ENCODE data around the gene ERCC6L. TPM values are rescaled to one million over a fixed set of nuclear protein-coding genes. Genes with fewer than 3 reads are reported as not detected.

The ERCC6L gene, protein sequence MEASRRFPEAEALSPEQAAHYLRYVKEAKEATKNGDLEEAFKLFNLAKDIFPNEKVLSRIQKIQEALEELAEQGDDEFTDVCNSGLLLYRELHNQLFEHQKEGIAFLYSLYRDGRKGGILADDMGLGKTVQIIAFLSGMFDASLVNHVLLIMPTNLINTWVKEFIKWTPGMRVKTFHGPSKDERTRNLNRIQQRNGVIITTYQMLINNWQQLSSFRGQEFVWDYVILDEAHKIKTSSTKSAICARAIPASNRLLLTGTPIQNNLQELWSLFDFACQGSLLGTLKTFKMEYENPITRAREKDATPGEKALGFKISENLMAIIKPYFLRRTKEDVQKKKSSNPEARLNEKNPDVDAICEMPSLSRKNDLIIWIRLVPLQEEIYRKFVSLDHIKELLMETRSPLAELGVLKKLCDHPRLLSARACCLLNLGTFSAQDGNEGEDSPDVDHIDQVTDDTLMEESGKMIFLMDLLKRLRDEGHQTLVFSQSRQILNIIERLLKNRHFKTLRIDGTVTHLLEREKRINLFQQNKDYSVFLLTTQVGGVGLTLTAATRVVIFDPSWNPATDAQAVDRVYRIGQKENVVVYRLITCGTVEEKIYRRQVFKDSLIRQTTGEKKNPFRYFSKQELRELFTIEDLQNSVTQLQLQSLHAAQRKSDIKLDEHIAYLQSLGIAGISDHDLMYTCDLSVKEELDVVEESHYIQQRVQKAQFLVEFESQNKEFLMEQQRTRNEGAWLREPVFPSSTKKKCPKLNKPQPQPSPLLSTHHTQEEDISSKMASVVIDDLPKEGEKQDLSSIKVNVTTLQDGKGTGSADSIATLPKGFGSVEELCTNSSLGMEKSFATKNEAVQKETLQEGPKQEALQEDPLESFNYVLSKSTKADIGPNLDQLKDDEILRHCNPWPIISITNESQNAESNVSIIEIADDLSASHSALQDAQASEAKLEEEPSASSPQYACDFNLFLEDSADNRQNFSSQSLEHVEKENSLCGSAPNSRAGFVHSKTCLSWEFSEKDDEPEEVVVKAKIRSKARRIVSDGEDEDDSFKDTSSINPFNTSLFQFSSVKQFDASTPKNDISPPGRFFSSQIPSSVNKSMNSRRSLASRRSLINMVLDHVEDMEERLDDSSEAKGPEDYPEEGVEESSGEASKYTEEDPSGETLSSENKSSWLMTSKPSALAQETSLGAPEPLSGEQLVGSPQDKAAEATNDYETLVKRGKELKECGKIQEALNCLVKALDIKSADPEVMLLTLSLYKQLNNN
- 1 to 10 TPM; 1.7 to 4.4 (median 2.1) TPM for polyA plus RNA-seq (ENCODE audit: insufficient read length in 10 of 10)
- long read RNA-seq, donor 1 = 0 reads
- long read RNA-seq, donor 2, full-length matches to known transcripts = 1 of 1 reads
- long read RNA-seq, donor 2, partial matches to known transcripts = 0 of 1 reads
- long read RNA-seq, donor 2, other reads (novel, unspliced or antisense) = 0 of 1 reads
- long read RNA-seq, donor 3 = 0 reads
- long read RNA-seq, donor 4 = 0 reads
- long read RNA-seq, donor 5, full-length matches to known transcripts = 1 of 1 reads
- long read RNA-seq, donor 5, partial matches to known transcripts = 0 of 1 reads
- long read RNA-seq, donor 5, other reads (novel, unspliced or antisense) = 0 of 1 reads
- long read RNA-seq, donor 6, full-length matches to known transcripts = 2 of 2 reads
- long read RNA-seq, donor 6, partial matches to known transcripts = 0 of 2 reads
- long read RNA-seq, donor 6, other reads (novel, unspliced or antisense) = 0 of 2 reads
- long read RNA-seq, donor 7 = 0 reads
- long read RNA-seq, donor 8 = 0 reads
- long read RNA-seq, donor 9 = 0 reads

DNA sequence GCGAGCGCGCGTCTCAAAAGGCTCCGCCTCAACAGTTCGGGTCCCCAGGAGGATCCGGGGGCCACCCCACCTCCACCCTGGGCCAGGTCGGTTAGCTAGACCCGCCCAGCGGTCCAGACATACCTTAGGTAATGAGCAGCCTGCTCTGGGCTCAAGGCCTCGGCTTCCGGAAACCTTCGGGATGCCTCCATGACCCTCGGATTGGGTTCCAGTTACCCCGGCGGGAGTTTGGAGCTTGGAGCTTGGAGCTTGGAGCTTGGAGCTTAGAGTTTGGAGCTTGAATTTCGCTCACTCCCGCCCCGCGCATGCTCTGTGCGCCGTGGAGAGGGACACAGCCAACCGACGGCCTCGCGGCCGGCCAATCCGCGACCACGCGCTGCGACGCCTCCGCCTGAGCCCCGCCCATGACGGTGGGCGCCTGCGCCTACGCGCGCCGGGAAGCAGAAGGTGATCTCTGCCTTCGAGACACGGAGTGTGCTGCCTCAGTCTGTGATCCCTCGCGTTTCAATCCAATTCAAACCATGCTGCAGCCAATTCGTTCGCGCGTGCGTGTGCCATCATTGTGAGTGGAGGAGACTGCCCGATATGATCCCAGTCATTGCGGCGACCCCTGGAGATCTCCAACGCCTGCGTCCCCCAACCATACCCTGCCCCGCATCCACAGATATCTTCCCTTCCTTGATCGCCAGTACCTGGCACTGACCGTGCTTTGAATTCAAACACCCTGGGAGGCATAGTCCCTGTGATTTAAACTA is at the start of gene ERCC6L:
TSS of gene ERCC6L (minus strand) at position 307 of the 755 bp plus-strand sequence. CDS start at position 191, 116 bp downstream.
- DNase-seq = peak; percentile 82 to 95 (median 92)

DNA sequence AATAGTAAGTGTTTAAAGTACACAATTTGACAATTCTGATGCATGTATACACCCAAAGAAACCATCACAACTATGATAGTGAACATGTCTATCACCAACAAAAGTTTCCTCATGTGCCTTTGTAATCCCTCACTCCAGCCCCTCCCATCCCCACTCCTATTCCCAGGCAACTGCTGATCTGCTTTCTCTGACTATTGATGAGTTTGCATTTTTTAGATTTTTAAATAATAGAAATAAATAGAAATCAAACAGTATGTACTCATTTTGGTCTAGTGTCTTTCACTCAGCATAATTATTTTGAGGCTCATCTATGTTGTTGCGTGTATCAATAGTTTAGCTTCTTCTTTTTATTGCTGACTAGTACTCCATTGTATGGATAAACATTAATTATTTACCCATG is 43.5 kb upstream of the ERCC6L start:
- no peak for DNase-seq

DNA sequence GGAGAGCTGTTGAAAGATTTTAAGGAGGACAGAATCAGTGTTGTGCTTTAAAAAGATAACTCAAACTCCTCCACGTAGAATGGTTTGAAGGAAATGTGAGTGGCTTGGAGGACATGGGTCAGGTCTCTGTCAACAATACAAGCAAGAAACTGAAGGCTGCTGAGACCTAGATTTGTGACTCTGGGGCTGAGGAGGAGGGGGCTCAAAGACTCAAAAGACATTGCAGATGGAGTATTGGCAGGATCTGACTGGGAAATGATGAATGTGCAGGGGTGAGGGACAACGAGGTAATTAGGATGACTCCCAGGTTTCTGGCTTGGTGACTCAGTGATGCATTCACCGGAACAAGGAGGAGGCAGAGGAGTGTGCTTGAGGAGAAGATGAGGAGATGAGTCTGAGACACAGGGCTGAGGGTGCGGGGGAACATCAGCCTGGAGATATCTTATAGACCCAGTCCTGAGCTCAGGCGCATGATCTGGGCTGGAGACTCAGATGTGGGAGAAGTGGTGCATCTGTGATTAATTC is 41.6 kb upstream of the ERCC6L start:
- no peak for DNase-seq

DNA sequence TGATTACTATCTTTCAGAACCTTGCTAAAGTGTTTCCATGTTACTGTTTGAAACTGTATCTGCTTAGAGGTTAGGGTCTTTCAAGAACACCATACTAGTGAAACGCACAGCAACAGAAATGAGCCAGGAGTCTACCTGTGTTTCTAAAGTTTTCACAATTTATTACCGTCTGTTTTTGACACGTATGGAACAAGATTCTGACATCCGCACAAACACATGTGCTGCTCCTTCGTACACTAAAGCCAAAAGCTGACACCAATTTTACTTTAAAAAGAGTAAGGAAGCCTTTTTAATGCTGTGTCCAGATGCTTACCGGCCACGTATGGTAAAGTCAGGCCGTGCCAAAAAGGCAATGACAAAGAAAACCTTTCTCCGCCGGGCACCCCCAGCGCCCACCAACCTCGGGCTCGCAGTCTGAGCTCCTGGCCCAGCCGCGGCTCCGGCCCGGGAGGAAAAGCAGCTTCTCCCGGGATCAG is 37.7 kb upstream of the ERCC6L start:
- no peak for DNase-seq

DNA sequence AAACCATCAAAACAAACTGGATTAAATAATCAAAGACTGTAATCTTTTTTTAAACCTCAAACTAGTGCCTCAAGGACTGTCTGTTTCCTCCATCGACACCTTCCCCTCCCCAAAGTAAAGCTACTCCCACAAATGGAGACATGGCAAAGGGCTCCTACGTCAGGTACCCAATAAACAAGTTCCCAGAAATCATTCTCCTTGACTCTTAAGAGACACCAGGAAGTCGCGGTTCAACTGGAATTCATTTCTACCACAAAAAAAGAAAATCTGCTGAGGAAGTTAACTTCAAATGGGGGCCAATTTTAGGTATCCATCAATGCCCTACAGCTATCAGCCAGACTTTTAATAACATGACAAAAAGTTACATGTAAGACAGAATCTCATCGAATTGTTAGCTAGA is 35.7 kb upstream of the ERCC6L start:
- no peak for DNase-seq

DNA sequence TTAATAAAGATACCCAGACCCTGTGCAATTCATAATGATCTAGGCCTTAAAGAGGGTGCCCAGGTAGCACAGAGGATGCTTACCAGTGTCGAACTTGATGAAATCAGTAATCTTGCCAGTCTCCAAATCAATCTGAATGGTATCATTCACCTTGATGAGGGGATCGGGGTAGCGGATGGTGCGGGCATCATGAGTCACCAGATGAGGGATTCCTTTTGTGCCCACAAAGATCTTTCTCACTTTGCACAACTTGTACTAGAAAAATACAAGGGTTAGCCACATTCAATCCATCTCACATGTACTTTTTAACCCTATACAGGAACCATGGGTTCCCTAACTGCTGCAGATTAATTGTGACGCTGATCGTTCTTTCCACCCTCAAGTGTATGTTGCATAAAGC is 34.9 kb upstream of the ERCC6L start:
- DNase-seq = no peak

DNA sequence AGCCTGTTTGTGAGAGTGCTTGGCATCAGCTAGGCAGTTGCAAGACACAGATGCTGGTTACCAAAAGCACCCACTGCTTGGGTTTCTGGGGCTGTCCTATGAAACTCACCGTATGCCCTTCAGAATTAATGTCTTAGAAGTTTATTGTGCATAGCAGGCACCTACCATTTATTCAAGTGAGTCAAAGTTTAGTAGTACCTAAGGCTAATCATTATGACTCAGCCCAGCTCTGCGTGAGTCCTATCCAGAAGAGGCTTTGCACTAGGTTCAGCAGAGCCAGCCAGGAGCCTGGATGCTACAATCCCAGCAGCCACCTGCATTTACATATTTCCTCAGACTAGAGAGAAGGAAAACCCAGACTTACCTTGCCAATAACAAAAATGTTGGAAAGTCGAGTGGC is 34.0 kb upstream of the ERCC6L start:
- no peak for DNase-seq

DNA sequence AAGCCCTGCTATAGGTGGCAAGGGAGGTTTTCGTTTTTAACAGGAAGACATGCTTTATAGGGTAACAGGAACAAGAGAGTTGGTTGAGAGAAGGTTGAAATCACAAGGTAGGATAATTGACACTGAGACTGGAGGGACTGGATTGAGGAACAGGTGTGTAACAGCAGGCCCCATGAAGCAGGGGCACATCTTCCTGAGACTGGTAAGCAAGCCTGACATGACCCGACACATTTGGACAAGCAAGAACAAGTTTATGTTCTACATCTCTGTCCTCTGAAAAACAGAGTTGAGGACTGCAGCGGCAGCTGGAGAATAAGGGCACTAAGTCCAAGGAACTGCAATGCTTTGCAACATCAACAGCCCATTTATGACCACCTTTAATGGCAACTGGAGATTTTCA is 33.0 kb upstream of the ERCC6L start:
- no peak for DNase-seq

DNA sequence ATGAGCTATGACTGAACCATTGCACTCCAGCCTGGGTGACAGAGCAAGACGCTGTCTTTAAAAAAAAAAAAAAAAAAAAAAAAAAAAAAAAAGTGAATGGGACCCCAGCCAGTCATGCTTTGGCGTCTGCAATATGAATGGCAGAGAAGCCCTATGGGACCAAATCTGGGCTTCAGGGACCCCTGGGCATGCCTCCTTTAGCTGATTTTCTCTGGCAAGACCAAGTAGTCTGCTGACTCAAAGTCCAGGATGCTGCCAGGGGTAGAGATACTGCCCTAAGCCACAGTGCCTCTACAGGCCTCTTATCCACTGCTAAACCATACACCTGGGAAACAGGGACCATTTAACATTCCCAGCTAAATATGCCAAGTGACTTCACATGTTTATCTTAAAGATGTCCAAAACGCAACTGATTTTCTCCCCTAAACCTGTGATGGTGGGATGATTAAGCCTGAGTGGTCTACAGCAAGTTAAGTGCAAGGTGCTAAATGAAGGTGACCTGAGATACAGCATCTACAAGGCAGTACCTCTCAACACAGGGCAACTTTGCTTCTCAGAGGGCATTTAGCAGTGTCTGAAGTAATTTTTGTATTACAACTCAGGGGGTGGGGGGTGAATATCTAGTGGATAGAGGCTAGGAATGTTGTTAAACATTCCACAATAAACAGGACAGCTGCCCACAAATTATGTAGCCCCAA is 32.4 kb upstream of the ERCC6L start:
- DNase-seq = no peak

DNA sequence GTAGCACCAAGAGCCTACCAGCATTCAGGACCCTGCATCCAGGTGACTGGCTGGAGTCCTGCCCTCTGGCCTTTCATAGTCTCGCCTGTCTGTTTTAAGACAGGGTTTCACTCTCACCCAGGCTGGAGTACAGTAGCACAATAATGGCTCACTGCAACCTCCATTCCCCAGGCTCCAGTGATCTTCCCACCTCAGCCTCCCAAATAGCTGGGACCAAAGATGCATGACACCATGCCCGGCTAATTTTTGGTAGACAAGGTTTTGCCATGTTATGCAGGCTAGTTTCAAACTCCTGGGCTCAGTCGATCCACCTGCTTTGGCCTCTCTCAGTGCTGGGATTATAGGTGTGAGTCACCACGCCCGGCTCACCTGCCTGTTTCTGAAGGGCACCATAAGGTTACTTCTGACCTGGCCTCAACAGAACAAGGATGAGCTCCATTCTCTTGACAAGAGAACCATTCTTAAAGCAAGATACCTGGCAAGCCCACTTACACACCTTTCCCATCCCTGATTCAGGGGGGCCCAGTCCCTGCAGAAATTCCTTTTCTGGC is 31.6 kb upstream of the ERCC6L start:
- no peak for DNase-seq

DNA sequence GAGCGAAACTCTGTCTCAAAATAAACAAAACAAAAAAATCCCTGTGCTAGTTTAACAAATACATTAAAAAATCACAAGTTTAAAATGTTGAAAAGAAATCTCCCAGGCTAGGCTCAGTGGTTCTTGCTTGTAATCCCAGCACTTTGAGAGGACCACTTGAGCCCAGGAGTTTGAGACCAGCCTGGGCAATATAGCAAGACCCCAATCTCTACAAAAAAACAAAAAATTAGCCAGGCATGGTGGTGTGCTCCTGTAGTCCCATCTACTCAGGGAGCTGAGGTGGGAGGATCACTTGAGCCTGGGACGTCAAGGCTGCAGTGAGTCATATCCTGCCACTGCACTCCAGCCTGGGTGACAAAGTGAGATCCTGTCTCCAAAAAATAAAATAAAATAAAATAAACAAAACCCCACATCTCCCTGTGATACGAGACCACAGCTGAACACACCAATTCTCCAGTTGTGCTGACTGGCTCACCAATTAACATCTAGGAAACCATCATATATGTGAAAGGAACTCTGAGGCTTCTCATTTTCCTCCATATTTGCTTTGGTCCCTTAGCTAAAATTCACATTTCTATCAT is 30.9 kb upstream of the ERCC6L start:
- no peak for DNase-seq

DNA sequence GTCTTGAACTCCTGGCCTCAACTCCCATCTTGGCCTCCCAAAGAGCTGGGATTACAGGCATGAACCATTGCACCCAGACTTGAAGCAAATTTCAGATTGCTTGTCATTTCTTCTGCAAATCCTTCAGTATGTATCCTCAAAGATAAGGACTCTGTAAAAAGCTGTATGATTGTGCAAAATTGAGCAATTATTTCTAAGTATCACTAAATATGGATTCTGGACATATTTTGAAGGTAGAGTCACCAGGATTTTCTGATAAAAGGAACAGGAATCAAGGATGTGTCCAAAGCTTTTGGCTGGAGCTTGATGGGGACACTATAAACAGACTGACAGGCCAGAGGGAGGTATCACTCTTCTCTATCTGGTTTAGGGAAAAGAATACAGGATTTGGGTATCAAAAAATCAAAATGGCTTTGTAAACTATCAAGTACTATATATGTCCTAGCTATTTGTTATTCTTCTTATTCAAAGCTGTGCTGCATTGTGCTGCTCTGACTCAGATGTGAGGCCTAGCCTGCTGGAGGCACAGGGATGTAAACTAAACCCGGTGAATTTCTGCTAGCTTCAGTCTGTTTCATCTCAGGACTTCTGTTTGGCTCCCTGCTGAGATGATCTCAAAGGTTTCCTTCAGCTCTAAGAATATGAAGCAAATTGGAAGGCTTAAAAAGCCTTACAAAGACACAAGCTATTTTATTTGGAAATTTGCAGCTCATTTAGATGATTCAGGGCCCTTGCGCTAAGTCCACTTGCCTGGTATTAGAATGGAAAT is 30.0 kb upstream of the ERCC6L start:
- no peak for DNase-seq

DNA sequence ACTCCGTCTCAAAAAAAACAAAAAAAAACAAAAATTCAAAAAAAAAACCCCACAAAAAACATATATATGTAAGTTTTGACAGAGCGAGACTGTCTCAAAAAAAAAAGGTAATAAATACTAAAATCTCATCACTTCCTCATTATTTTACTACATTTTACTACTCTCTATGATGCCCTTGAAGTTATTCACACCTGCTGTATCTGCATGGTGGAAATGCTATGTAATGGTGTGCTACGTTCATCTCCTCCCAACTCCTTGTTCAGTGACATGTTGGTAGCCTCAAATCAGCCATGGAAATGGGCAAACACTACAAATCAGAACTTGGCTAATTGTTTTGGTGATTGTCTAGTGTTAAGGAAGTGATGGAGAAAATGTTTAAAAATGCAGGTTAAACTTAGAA is 26.4 kb upstream of the ERCC6L start:
- DNase-seq = no peak

DNA sequence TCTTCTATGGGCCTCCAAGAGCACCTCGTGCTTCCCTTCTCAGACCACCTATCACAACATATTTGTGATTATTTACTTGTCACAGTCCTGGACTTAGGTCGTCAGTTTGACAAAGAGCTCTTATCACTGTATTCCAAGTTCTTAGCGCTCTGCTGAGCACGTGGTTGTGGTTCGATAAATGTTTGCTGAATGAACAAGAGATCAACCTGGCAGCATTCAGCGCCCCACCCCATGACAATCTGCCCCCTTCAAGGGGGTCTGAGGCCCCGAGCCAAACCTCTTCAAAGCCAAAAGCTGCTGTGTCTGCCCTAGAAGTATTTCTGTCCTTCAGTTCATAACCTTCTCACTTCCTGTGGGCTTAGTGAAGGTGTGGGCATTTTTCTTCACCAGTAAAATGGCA is 23.2 kb upstream of the ERCC6L start:
- DNase-seq = no peak

DNA sequence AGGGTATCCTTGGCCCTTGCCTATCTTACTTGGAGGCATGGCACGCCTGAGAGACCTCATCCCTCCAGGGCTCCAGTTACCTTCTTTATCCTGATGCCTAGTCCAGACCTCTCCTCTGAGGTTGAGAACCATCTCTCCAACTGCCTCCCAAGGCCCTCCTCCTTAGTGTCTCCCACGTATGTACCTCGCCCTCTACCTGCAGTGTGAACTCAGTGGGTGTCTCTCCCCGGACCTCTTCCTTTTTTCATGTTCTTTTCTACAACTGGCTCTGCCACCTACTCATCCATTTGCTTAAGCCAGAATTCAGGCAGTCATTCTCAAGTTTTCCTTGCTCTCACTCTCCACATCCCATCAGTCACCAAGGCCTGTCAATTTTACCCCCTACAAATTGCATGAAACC is 21.6 kb upstream of the ERCC6L start:
- DNase-seq = no peak

DNA sequence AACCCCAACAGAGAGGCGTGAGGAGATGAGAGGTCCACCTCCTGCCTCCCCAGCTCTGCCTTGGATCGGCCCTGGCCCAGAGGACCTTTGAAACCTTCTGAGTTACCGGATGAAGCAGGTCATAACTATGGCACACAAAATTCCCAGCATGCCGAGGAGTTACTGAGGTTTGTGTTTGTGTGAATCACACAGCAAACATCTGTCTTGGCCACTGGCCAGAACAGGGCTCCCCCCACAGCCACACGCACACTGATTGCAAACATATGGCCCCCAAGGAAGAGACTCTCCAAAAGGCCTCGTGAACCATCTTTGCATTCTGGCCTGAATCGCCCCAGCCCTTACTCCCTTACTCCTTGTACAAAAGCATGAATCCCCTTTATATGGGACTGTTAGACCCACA is 19.3 kb upstream of the ERCC6L start:
- DNase-seq = peak; percentile 29 to 57 (median 49)

DNA sequence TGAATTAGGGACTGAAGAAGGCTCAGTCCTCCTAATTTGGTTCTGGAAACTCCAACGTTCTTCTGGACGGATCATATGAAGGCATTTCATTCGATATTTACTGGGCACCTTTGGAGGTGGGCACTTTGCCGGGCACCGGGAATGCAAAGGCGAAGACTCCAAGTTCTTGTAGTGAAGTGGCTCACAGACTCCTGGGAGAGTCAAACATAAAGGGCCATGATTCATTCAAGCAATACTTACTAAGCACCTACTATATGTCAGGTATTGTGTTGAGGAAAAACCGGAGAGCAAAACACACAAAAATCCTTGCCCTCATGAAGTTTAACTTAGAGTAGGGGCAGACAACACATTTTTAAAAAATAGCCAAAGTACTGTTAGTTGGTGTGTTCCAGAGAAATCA is 17.0 kb upstream of the ERCC6L start:
- DNase-seq = no peak

DNA sequence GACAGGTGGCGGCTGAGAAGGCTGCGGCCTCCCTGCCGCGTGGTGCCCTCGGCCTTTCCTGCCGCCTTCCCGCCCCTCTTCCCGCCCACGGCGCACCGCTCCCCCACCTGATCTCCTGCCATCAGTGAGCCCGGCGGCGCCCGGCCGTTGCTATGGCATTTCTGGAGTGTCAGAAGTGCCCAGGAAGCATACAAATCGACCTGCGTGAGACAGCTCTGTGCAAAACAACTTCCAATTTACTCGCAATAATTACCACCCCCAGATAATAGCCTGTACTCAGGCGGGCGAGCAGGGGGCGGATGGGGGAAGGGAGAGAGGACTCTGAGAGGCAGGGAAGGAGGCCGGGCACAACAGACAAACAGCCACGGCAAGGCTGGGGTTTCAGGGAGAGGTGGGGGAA is 16.6 kb upstream of the ERCC6L start:
- peak in 1 of 3 donors; percentile 6 for DNase-seq

Measured in muscle of back (tissue), 13 donors.